Measurements from ENCODE around the gene PRELP. TPM values are rescaled to one million over a fixed set of nuclear protein-coding genes. Genes with fewer than 3 reads are reported as not detected.

The PRELP gene
- total RNA-seq, 1 donor from 2014 or later, result 128 TPM

DNA sequence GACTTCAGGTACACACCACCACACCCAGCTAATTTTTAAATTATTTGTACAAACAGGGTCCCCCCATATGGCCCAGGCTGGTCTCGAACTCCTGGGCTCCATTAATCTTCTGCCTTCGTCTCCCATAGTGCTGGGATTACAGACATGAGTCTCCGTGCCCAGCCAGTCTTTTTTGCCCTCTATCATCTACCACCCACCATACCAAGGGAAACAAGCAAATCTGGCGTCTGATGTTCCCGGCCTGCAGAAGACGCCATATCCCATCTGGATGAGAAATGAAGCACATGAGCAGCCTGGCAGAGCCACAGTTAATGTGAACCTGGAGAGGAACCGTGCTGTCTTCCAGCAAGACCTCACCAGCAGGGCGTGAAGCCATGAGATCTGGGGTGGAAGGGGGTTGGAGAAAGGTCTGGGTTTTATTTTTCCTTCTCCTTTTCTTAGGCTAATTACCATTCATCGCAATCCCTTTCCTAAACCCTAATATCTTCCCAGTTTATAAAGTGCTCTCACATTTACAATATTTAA lies 1.8 kb upstream of the PRELP start:
- TF ChIP-seq POLR2A (IDR thresholded peaks at IDR 0.05), result no peak
- no peak for TF ChIP-seq POLR2AphosphoS5 (IDR thresholded peaks at IDR 0.05; ENCODE audit: insufficient read depth in 1 of 2, low read depth in 1 of 2)
- TF ChIP-seq, protein P1, sequence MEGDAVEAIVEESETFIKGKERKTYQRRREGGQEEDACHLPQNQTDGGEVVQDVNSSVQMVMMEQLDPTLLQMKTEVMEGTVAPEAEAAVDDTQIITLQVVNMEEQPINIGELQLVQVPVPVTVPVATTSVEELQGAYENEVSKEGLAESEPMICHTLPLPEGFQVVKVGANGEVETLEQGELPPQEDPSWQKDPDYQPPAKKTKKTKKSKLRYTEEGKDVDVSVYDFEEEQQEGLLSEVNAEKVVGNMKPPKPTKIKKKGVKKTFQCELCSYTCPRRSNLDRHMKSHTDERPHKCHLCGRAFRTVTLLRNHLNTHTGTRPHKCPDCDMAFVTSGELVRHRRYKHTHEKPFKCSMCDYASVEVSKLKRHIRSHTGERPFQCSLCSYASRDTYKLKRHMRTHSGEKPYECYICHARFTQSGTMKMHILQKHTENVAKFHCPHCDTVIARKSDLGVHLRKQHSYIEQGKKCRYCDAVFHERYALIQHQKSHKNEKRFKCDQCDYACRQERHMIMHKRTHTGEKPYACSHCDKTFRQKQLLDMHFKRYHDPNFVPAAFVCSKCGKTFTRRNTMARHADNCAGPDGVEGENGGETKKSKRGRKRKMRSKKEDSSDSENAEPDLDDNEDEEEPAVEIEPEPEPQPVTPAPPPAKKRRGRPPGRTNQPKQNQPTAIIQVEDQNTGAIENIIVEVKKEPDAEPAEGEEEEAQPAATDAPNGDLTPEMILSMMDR (IDR thresholded peaks at IDR 0.05), result no peak
- H3K27ac ChIP-seq, result peak overlapping the region; percentile 93
- H3K4me1 ChIP-seq, result peaks cover 16% of the 10 kb centered on the region

DNA sequence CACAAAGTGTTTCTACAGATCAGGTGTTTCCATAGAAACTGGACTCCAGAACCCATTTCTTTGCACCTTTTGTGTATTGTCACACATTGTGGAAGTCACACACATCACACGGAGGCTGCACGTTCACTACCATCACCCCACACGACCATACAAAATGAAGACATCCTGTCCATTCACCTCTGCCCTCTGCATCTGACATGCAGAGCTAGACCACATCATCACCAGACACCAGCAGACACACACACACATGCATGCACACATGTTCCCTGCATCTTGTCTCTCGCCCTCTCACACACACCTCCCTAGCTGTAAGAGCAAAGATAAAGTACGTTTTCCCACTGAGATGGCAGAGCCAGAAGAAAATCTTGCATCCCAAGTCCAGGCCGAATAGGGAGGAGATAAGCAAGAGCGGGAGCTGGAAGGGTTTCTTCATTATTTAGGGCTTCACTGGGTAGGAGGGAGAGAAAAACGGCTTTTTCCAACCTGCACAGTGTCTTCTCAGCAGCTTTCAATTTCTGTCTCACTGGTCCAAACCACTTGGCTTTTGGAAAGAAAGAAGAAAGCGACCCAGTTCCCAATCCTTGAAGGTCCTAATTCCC lies 709 bp downstream of the PRELP start:
- Histone ChIP-seq H3K4me1 (peaks cover 38% of the 10 kb centered on the region), H3K9me3 (no peaks in the 10 kb centered on the region), H3K4me3 (peak overlapping the region; percentile 48 to 49), H3K27ac (peak overlapping the region; percentile 93), H3K27me3 (no peaks in the 10 kb centered on the region), H3K36me3 (no peaks in the 10 kb centered on the region)
- TF ChIP-seq POLR2A (IDR thresholded peaks at IDR 0.05) (no peak), POLR2AphosphoS5 (IDR thresholded peaks at IDR 0.05; ENCODE audit: insufficient read depth in 1 of 2, low read depth in 1 of 2) (no peak)
- no peak for DNase-seq (ENCODE audit: extremely low spot score in 2 of 2)
- intact Hi-C loops (cut with DNase I), result no loop called here

More for the DNA sequence above, 1.8 kb upstream of the PRELP start:
- H3K9me3 ChIP-seq, result no peaks in the 10 kb centered on the region
- no peak for DNase-seq (ENCODE audit: extremely low spot score in 2 of 2)
- intact Hi-C loops (cut with DNase I), result no loop called here
- H3K4me3 ChIP-seq, result no peak overlapping the region
- H3K36me3 ChIP-seq, result no peaks in the 10 kb centered on the region
- no peaks in the 10 kb centered on the region for H3K27me3 ChIP-seq

DNA sequence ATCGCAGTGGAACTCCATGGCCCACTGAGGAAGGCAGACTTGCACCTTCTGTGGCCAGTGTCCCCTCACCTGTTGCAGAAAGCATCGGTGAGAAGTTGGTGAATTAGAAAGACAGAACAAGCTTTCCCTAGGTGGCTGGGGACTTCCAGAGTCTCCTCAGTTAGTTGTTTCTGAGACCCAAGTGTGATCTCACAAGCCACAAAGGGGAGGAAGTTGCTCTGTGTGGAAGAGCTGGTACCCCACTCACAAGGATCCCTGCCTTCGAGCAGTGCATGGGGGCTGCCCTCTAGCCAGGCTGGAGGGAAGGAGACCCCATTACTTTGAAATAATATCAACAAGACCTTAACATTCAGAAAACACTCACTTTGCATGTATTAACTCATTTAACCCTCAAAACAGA lies 2.1 kb downstream of the PRELP start:
- Histone ChIP-seq H3K27ac (peak overlapping the region; percentile 93), H3K36me3 (no peaks in the 10 kb centered on the region), H3K27me3 (no peaks in the 10 kb centered on the region), H3K9me3 (no peaks in the 10 kb centered on the region), H3K4me3 (peak overlapping the region; percentile 48 to 49), H3K4me1 (peaks cover 47% of the 10 kb centered on the region)
- TF ChIP-seq POLR2A (IDR thresholded peaks at IDR 0.05), result no peak
- TF ChIP-seq, protein P1 (IDR thresholded peaks at IDR 0.05), result no peak
- no peak for TF ChIP-seq POLR2AphosphoS5 (IDR thresholded peaks at IDR 0.05; ENCODE audit: insufficient read depth in 1 of 2, low read depth in 1 of 2)
- intact Hi-C loops (cut with DNase I), result no loop called here
- DNase-seq (ENCODE audit: extremely low spot score in 2 of 2), result no peak

DNA sequence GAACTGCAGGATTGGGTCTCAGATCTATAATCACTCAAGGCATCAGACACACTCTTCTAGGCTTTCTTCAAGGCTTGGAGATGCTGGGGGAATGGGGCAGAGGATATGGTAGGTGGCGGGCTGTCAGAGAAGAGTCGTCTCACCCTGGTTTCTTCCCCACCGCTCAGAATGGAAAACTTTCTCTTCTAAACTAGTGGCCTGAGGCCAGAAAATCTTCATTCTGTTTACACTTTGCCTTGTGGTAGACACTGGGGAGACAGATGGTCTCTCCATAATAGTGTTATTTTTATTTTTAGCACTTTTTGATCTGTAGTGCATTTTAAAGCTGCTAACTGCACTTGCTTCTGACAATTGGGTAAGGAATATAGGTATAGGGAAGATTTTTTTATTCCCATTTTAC lies 2.6 kb downstream of the PRELP start:
- TF ChIP-seq, protein P1 (IDR thresholded peaks at IDR 0.05), result no peak
- no peak for TF ChIP-seq POLR2AphosphoS5 (IDR thresholded peaks at IDR 0.05; ENCODE audit: insufficient read depth in 1 of 2, low read depth in 1 of 2)
- no peak for TF ChIP-seq POLR2A (IDR thresholded peaks at IDR 0.05)
- Histone ChIP-seq H3K4me1 (peaks cover 52% of the 10 kb centered on the region), H3K27ac (peak overlapping the region; percentile 93), H3K27me3 (no peaks in the 10 kb centered on the region), H3K4me3 (peak overlapping the region; percentile 48 to 49), H3K9me3 (no peaks in the 10 kb centered on the region), H3K36me3 (peaks cover 0 to 1% of the 10 kb centered on the region in 2 donors)
- DNase-seq (ENCODE audit: extremely low spot score in 2 of 2), result no peak
- intact Hi-C loops (cut with DNase I), result no loop called here

DNA sequence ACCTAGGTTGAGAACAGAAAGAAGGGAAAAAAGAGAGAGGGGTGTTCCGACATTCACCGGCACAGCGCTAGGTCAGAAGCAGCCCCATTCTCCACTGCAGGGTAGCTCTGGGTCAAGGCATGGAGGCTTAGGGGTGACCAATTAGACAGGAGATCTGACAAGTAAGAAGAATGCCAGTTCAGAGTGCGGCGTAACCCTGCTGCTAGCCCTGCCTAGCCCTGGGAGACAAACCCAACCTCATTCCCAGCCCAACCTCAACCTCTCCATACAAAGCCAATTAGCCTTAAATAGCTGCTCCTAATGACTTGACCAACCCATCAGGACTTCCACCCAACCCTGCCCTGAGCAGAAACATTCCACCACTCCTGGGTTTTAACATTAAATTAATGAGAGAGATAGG lies 3.4 kb downstream of the PRELP start:
- DNase-seq (ENCODE audit: extremely low spot score in 2 of 2), result no peak
- peak overlapping the region; percentile 93 for H3K27ac ChIP-seq
- no peaks in the 10 kb centered on the region for H3K27me3 ChIP-seq
- intact Hi-C loops (cut with DNase I), result no loop called here
- peak overlapping the region; percentile 48 to 49 for H3K4me3 ChIP-seq
- TF ChIP-seq POLR2A (IDR thresholded peaks at IDR 0.05) (no peak), POLR2AphosphoS5 (IDR thresholded peaks at IDR 0.05; ENCODE audit: insufficient read depth in 1 of 2, low read depth in 1 of 2) (no peak)
- TF ChIP-seq, protein P1 (IDR thresholded peaks at IDR 0.05), result no peak
- H3K4me1 ChIP-seq, result peaks cover 58% of the 10 kb centered on the region
- H3K36me3 ChIP-seq, result peaks cover 0 to 9% of the 10 kb centered on the region in 2 donors
- no peaks in the 10 kb centered on the region for H3K9me3 ChIP-seq
